Hepatocyte (in vitro differentiated cells): Measurements from ENCODE around the gene SYNJ2. TPM values are rescaled to one million over a fixed set of nuclear protein-coding genes. Genes with fewer than 3 reads are reported as not detected.
"Not testable (repeated sequence)": the region's sequence is repeated elsewhere in the genome, so short reads cannot be mapped to it uniquely, and the experiment has no call there.

ENCODE experiments used
- DNase-seq: peaks from one replicate; pipeline ENCODE4 v3.0.0-alpha.2; 2016; ENCODE audit warnings: low spot score
- H2AFZ ChIP-seq: fragments of 200-600 bp; sonication (generic); 2 replicates; pipeline ENCODE4 v1.6.0; 2016; ENCODE audit warnings: antibody characterized with exemption, mild to moderate bottlenecking
- H3K27ac ChIP-seq: fragments of 200-600 bp; sonication (generic); 2 replicates; pipeline ENCODE4 v1.5.1; 2016; ENCODE audit warnings: mild to moderate bottlenecking
- H3K27me3 ChIP-seq: fragments of 200-600 bp; sonication (generic); 2 replicates; pipeline ENCODE4 v1.6.1; 2016
- H3K36me3 ChIP-seq: fragments of 200-600 bp; sonication (generic); replicated peaks from 2 replicates; pipeline ENCODE4 v1.5.1; 2016; ENCODE audit warnings: low read depth; ENCODE audit not compliant: insufficient read depth
- H3K4me1 ChIP-seq: fragments of 200-600 bp; sonication (generic); 2 replicates; pipeline ENCODE4 v1.5.1; 2016; ENCODE audit warnings: mild to moderate bottlenecking, moderate library complexity; ENCODE audit not compliant: insufficient read depth
- H3K4me2 ChIP-seq: fragments of 200-600 bp; sonication (generic); 2 replicates; pipeline ENCODE4 v1.6.0; 2016
- H3K4me3 ChIP-seq: fragments of 200-600 bp; sonication (generic); 2 replicates; pipeline ENCODE4 v1.5.1; 2016; ENCODE audit warnings: mild to moderate bottlenecking
- H3K79me2 ChIP-seq: fragments of 200-600 bp; sonication (generic); 2 replicates; pipeline ENCODE4 v1.6.0; 2017; ENCODE audit warnings: mild to moderate bottlenecking
- H3K9me2 ChIP-seq: fragments of 200-600 bp; sonication (generic); replicated peaks from 2 replicates; pipeline ENCODE4 v1.6.0; 2017; ENCODE audit warnings: mild to moderate bottlenecking; ENCODE audit not compliant: insufficient read depth
- H3K9me3 ChIP-seq: fragments of 200-600 bp; sonication (generic); 2 replicates; pipeline ENCODE4 v1.5.1; 2016; ENCODE audit warnings: low read depth, mild to moderate bottlenecking
- H4K20me1 ChIP-seq: fragments of 200-600 bp; sonication (generic); 2 replicates; pipeline ENCODE4 v1.6.0; 2016; ENCODE audit warnings: mild to moderate bottlenecking; ENCODE audit not compliant: insufficient read depth, poor library complexity, severe bottlenecking
- CTCF ChIP-seq: fragments of 200-600 bp; sonication (generic); IDR thresholded peaks from 2 replicates; pipeline ENCODE4 v1.5.1; 2016; ENCODE audit warnings: antibody characterized with exemption, mild to moderate bottlenecking; ENCODE audit not compliant: poor library complexity
- EZH2 ChIP-seq: fragments of 200-600 bp; sonication (generic); IDR thresholded peaks from 2 replicates; pipeline ENCODE4 v1.6.1; 2016; ENCODE audit warnings: antibody characterized with exemption, mild to moderate bottlenecking, borderline replicate concordance
- EZH2phosphoT487 ChIP-seq: fragments of 200-600 bp; sonication (generic); IDR thresholded peaks from one replicate; pipeline ENCODE4 v1.6.1; 2018; ENCODE audit warnings: antibody characterized with exemption, mild to moderate bottlenecking, low read depth, moderate library complexity; ENCODE audit not compliant: unreplicated experiment, severe bottlenecking
- WGBS: methylation state at CpG from one replicate; pipeline ENCODE4 v1.1.6; 2016; ENCODE audit warnings: low lambda C conversion rate; ENCODE audit errors: missing lambda C conversion rate; 5-methylcytosine and 5-hydroxymethylcytosine counted together
- polyA plus RNA-seq: library from polyadenylated mRNA; unstranded; fragments of >200 nt; fragmentation: Nextera tagmentation; extraction: Ambion mirVana; gene quantifications from 2 replicates; pipeline ENCODE4 v1.2.1, GENCODE V29; 2016
- total RNA-seq: library from RNA; depleted of rRNA; stranded (reverse); fragments of >200 nt; gene quantifications from 2 replicates; pipeline ENCODE4 v1.2.3, GENCODE V29; 2014

Gene SYNJ2
- total and polyA plus RNA-seq, 2 experiments from 2014 or later = 15.4 to 21.4 TPM

GRCh38 chr6:157937916-157938315 is 43.7 kb upstream of the SYNJ2 start:
- Histone ChIP-seq H3K4me2 (no peak overlapping the region), H2AFZ (no peak overlapping the region), H3K27me3 (no peaks in the 10 kb centered on the region), H3K9me3 (no peaks in the 10 kb centered on the region), H3K4me3 (no peak overlapping the region), H3K9me2 (no peaks in the 10 kb centered on the region), H3K79me2 (no peaks in the 10 kb centered on the region), H3K27ac (no peak overlapping the region), H3K36me3 (no peaks in the 10 kb centered on the region), H3K4me1 (no peaks in the 10 kb centered on the region), H4K20me1 (no peaks in the 10 kb centered on the region)
- TF ChIP-seq EZH2 (no peak), EZH2phosphoT487 (no peak), CTCF (no peak)
- 92% methylated on average over 6 of the region's 6 CpGs for WGBS
- DNase-seq = no peak

GRCh38 chr6:157940375-157941036 is 41.2 kb upstream of the SYNJ2 start:
- H3K4me1 ChIP-seq, H3K9me2 ChIP-seq, H3K79me2 ChIP-seq, H3K4me2 ChIP-seq, H3K36me3 ChIP-seq, H3K9me3 ChIP-seq, H3K4me3 ChIP-seq, H3K27me3 ChIP-seq, H2AFZ ChIP-seq, H4K20me1 ChIP-seq: not testable (repeated sequence)
- DNase-seq = peak; percentile 39
- peak overlapping the region; percentile 25 for H3K27ac ChIP-seq
- WGBS = 83% methylated on average over 12 of the region's 12 CpGs

GRCh38 chr6:157941101-157941863 is 40.4 kb upstream of the SYNJ2 start:
- H3K9me2 ChIP-seq = no peaks in the 10 kb centered on the region
- DNase-seq = no peak
- H4K20me1 ChIP-seq = no peaks in the 10 kb centered on the region
- H3K4me3 ChIP-seq = no peak overlapping the region
- H3K36me3 ChIP-seq = no peaks in the 10 kb centered on the region
- H3K9me3 ChIP-seq = no peaks in the 10 kb centered on the region
- TF ChIP-seq EZH2phosphoT487 (no peak), EZH2 (no peak), CTCF (no peak)
- no peak overlapping the region for H3K4me2 ChIP-seq
- no peaks in the 10 kb centered on the region for H3K79me2 ChIP-seq
- 93% methylated on average over 13 of the region's 13 CpGs for WGBS
- no peaks in the 10 kb centered on the region for H3K4me1 ChIP-seq
- H3K27ac ChIP-seq = peak overlapping the region; percentile 22
- no peaks in the 10 kb centered on the region for H3K27me3 ChIP-seq
- no peak overlapping the region for H2AFZ ChIP-seq

GRCh38 chr6:157942351-157942750 is 39.3 kb upstream of the SYNJ2 start:
- no peaks in the 10 kb centered on the region for H3K9me3 ChIP-seq
- TF ChIP-seq EZH2 (no peak), CTCF (no peak), EZH2phosphoT487 (no peak)
- no peak overlapping the region for H3K4me3 ChIP-seq
- 95% methylated on average over 13 of the region's 14 CpGs for whole genome bisulfite sequencing
- no peaks in the 10 kb centered on the region for H3K4me1 ChIP-seq
- no peaks in the 10 kb centered on the region for H4K20me1 ChIP-seq
- no peak overlapping the region for H2AFZ ChIP-seq
- DNase-seq = no peak
- no peaks in the 10 kb centered on the region for H3K9me2 ChIP-seq
- no peaks in the 10 kb centered on the region for H3K36me3 ChIP-seq
- no peaks in the 10 kb centered on the region for H3K27me3 ChIP-seq
- no peaks in the 10 kb centered on the region for H3K79me2 ChIP-seq
- no peak overlapping the region for H3K4me2 ChIP-seq
- H3K27ac ChIP-seq = no peak overlapping the region
